Right ventricle myocardium superior (tissue), 1 donor: Measurements from ENCODE around the gene FAM9C. TPM values are rescaled to one million over a fixed set of nuclear protein-coding genes. Genes with fewer than 3 reads are reported as not detected.
"Not testable (repeated sequence)": the region's sequence is repeated elsewhere in the genome, so short reads cannot be mapped to it uniquely, and the experiment has no call there.

ENCODE experiments used
- ATAC-seq: fragments of 200-7000 bp; cut with Tn5 transposase; one replicate; pipeline ENCODE4 v1.9.1; 2020; ENCODE audit warnings: mild to moderate bottlenecking; ENCODE audit not compliant: poor library complexity
- DNase-seq: peaks from one replicate; pipeline ENCODE4 v3.0.0-alpha.2; 2020
- intact Hi-C: fragments of 100-400 bp; cut with DNase I; formaldehyde crosslinking; loops from one replicate; pipeline ENCODE4 v1.11.2; 2022
- long read RNA-seq: library from polyadenylated mRNA; unstranded; transcript quantifications from one replicate; pipeline ENCODE4 v2.0.0, GENCODE V29; 2021
- total RNA-seq: library from RNA; stranded (reverse); fragmentation: NEBNext Ultra II Directional; extraction: Animal tissue kit (Norgen Biotek cat#: 25700); gene quantifications from one replicate; pipeline ENCODE4 v1.2.1, GENCODE V29; 2021
- donor health status: DM: no; HTN: yes; CAD: no; lungs with severe emphysema.

Gene FAM9C
- 0.35 TPM for total RNA-seq
- long read RNA-seq, partial matches to known transcripts = 0 of 1 reads
- long read RNA-seq, other reads (novel, unspliced or antisense) = 0 of 1 reads

DNA sequence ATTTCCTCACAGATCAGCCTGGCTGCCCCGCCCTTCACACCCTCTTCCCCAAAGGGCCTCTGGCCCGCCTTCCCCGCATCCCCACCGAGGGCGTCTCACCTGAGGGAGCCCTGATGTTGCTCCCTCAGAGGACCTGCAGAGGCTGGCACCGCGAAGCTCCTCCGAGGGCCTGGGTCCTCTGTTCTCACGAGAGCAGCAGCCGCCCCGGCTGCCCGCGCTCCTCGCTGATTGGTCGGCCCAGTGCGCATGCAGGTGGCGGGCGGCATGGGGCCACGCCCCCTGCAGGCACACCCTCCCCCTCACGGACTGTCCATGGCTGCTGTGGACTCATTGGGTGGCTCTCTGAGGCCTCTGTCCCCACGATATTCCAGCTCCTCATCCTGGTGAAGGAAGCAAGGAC, at the start of gene FAM9C:
TSS of gene FAM9C (minus strand) at position 180 of the 400 bp plus-strand sequence. CDS start 831 bp downstream, outside the sequence.
- ATAC-seq (no peak), DNase-seq (no peak)
- intact Hi-C loops = no loop called here

DNA sequence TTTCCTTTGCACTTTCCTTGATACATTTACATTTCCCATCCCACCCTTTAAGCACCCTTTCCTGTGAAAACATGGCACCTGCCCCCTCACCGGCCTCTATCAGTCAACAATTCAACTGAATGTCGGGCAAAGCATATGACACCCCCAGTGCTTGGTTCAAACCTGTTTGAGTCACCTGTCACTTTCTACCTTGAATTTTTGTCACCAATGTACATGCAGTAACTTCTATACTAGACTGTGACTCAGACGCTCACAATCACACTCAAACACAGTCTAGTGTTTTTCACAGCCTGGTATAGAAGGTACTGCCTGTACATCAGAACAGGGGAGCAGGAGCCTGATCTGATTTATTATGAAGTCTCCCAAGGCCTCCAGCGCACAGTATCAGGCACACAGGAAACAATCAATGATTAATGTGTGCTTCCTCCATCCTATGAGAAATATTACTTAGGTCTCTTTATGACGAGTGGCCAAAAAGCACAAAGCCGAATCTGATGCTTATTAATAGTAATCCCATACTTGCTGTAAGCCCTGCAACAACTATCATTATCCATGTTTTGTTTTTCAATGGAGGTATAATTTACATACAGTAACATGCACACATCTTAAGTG, 49.2 kb upstream of the FAM9C start:
- intact Hi-C loops = no loop called here
- ATAC-seq (no peak), DNase-seq (no peak)

DNA sequence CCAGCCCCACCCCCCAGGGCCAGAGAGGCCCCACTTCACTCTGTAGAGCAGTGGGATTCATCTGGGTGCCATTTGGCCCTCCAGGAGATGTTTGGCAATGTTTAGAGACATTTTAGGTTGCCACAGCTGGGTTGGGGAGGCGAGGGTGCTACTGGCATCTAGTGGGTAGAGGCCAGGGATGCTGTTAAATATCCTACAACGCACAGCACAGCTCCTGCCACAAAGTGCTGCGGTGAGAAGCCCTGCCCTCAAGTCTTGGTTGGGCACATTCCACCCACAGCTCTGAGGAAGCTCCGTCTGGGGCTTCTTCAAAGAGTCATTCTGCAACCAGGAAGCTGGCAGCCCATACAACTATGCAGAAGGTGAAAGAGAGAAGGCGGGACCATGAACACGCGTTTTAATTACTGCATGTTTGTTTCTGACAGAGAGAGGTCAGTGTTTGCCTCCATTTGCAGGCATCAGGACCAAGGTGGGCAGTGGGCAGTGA, 48.1 kb upstream of the FAM9C start:
- intact Hi-C loops = no loop called here
- ATAC-seq (peak; percentile 46), DNase-seq (peak; percentile 49)

DNA sequence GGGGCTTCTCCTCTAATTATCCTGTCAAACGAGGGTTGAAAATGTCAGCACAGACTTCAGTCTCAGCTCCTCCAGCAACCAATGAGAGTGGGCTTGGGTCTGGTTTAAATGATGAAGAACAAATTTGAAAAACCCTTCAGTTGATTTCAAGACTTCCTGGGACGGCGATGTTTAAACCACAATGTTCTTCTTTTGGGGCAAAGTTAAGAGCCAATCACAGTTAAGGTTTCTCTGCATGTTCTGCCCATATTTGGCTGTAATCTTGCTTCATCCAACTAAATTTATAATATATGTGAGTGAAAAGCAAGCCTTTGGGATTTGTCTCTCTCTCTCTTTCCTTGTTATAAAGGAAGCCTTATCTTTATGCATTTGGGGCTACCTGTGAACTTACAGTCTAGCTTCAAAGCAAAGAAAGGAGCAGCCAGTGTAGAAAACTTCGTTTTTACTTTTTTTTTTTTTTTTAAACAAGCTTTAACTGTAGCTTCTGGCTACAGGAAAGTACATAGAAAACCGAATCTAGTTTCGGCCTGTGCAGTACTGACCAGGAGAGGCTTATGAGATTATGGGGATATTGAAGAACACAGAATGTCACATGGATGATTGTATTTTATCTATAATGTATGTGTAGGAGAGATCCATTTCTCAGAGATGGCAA, 46.8 kb upstream of the FAM9C start:
- intact Hi-C loops = no loop called here
- ATAC-seq (no peak), DNase-seq (no peak)

DNA sequence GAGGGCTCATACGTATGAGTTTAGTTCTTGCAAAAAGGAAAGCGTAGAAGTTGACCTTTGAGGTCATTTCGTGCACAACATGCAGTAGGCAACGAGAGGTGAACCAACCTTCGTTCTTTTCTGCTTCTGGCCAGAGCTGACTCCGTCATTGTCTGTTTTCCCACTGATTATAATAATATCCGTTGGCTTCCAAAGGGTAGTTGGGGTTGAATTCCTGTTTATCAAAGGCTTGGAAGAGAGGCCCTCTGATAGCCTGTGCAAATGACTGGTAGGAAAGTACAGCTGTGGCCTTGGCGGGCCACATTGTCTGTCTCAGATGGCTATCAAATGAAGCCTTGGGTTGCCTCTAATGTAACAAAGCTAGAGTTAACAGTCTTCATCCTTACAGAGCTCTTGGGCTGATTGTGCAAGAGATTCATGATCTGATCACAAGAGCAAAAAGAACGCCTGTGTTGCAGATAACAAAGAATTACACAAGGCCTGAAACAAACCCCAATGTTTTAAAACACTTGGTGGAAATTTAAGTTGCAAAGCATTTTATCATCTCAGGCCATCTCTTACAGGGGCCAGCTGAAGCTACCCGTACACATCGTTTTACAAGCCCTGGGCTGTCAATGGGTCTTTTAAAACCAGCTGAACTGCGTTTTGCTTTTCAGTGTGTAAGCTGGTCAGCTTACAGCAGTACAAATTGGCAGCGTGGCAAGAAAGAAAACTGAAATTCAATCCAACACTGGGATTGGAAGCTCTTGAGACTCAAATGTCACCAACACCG, 46.1 kb upstream of the FAM9C start:
- peak; percentile 68 for ATAC-seq
- DNase-seq = no peak
- intact Hi-C loops = no loop called here

DNA sequence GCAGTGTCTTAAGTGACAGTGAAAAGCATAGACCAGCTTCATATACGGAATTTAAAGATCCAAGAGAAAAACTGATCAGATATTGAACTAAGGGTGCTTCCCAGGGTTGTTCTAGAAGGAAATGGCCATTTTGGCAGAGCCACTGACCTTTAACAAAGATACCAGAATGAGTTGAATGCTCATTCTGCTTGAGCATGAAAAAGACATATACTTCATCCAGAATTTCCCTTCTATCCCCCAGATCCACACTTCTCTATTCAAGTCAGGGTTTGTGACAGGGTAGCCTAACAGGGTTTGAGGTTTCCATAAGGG, 45.6 kb upstream of the FAM9C start:
- intact Hi-C loops = no loop called here
- ATAC-seq = no peak
- no peak for DNase-seq

DNA sequence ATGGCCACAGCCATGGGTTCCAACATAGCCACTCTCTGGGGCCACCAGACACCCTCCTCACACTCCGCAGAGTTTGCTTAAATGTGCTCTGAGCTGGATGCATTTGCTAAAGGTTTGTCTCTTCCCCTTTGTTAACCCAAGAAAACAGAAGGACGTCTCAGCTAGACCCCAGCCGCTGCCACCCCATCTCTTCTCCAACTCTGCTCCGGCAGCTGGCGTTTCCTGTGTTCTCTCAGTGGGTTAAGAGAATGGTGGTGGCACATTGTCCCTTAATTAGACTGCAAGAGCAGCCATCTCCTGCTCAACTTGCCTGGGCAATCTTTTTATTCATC, 43.7 kb upstream of the FAM9C start:
- DNase-seq = no peak
- no peak for ATAC-seq
- intact Hi-C loops = no loop called here

DNA sequence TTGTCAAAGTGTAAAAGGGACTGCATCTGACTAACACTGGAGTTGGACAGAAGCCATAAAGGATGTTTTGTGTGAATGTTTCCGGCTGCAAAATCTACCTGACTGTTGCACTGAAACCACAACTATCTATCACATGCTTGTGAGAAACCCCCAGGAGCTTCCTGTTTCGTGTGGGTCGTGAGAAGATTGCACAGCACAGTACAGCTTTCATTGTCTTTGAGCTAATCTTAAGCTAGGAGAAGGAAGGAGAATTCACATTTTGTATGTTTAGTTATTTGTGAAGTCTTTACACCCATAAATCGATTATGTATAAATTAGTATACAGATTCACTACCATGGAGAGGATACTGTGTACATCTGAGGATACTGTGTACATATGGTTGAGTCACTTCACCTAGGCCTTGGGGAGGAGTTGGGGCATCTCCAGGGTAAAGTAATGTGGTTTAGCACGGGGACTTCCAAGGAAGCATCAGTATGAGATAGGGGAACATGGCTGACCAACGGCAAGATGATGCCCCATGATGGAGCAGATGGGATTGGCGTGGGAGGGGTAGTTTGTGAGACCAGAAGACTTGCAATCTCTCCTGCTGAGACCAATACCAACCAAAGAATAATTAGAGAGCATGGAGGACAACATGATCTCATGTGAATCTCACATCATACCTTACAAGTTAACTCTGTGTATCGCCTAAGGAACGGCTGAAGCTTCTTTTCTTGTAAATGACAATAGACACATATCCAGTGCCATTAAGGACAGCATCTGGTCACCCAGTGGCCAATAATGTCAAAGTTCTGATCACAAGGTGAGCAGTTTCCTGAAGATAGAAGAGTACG, 43.1 kb upstream of the FAM9C start:
- intact Hi-C loops = no loop called here
- no peak for ATAC-seq

DNA sequence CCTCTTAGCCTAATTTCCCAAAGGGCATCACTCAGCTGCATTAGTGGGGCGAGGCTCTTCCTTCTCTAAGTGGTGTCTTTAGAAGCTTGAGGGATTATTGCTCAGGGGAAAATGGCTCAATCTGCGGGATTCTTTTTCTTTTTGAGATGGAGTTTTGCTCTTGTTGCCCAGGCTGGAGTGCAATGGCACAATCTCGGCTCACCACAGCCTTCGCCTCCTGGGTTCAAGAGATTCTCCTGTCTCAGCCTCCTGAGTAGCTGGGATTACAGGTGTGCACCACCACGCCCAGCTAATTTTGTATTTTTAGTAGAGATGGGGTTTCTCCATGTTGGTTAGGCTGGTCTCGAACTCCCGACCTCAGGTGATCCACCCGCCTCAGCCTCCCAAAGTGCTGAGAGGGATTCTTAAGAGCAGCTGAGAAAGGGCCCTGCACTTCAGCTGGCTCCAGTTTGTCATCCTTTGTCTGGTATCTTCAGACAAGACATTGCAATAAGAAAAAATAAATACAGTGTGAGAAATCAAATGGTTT, 42.4 kb upstream of the FAM9C start:
- intact Hi-C loops, ATAC-seq, DNase-seq: not testable (repeated sequence)

More for the DNA sequence above, 43.1 kb upstream of the FAM9C start:
- DNase-seq = no peak

DNA sequence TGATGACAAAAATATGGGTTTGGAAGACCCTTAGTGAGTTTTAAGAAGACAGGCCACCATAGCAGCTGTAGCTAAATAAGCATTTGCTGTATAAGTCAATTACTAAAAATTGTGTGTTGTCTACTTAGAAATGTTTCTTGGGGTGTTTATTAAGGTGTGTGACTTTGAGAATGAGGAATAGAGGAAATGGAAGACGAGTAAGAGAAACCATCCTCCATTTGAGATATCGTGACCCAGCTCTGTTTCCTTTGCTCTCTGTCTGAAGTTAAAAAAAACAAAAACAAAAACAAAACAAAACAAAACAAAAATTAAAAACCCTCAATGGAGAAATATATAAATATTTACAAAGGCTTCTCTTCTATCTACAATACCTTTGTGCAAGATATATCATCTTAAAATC, 41.7 kb upstream of the FAM9C start:
- no peak for ATAC-seq
- intact Hi-C loops = no loop called here
- no peak for DNase-seq

DNA sequence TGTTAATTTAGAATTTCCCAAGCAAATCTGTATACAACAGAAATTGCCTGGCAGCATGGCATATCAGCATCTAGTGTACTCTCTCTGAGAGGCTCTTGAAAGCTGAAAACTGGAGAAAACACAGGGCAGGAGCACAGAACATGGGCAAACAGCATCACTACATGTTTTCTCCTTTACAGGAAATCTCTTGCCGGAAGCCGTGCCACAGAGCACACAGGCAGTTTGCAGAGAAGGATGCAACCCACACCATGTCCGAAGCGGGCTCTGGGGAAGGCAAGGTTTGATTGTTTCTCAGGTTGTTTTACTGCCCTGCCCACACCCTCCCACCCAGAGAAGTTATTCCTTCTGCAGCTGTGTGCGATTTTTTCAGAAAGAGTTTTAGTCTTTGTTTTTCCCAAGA, 41.1 kb upstream of the FAM9C start:
- intact Hi-C loops = no loop called here
- ATAC-seq (no peak), DNase-seq (no peak)

DNA sequence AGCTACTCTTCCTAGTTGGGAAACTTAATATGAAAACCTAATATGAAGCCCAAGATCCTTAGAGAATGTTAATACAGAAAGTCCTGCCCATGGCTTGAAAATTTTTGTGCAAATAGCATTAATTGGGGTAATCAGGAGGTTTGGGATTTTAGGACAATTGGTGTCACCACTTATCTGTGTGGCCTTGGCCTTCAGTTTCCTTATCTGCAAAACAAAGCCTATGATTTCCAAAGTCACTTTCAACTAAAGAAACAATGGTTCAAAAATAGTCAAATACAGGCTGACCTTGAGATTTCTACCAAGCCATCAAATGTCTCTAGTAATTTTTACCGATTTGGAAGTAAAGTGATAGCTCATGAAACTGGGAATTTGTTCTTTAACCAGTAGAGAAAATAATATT, 40.2 kb upstream of the FAM9C start:
- no peak for DNase-seq
- intact Hi-C loops = no loop called here
- no peak for ATAC-seq

DNA sequence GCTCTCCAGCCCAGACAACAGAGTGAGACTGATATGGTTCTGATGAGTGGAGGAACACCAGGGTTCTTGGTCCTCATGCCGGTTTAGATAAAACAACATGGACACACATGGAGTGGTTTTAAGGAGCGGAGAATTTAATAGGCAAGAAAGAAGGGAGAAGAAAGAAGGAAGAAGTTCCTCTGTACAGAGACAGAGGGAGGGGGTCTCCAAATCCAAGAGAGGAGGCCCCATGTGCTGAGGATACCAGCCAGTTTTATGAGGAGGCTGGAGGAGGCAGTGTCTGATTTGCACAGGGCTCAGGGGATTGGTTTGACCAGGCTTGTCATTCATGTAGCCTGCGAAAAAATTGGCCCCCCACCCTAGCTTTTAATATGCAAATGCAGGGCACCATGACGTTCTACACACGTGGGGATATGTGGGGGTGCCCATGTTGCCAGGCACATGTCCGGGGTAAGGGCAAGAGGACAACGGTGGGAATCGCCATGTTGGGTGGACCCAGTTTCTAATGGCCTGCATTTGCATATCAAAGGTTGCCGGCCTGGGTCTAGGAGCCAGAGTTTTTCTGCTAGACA, 39.4 kb upstream of the FAM9C start:
- intact Hi-C loops, ATAC-seq, DNase-seq: not testable (repeated sequence)

DNA sequence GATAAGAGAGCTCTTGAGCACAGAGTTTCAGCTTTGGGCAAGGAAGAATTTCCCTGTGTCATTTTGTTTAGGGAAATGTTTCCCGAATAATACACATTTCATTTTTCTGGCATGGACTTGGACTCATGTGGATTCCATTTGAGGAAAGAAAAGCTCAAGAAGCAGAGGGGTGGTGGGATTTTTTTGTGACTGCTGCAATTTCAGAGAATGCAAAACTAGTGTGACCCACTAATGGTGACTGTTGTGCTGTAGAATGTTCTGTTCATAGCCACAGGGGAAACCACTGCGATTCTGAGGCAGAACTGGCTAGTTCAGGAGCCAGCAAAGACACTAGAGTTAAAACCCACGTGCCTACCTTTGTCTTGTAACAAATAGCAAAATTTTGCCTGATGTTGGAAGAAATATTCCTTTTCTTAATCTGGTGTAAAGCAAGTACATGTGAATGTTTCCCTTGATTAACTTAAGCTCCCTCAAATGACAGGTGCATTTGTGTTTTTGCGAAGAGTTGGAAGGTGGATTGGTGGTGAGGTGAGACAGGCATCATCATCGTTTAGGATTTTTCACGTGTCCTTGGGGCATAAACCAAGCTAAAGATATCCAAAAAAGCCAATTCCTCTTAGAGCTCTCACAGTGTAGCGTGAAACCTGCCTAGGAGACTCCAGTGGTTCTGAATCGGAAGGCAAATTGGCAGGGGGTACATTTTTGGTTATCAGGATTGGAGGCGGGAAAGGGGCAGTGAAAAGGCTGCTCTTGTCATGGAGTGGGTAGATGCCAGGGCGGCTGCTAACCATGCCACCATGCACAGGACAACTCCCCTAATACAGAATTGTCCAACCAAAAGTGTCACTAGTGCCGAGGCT, 38.0 kb upstream of the FAM9C start:
- intact Hi-C loops = no loop called here
- ATAC-seq (no peak), DNase-seq (no peak)

DNA sequence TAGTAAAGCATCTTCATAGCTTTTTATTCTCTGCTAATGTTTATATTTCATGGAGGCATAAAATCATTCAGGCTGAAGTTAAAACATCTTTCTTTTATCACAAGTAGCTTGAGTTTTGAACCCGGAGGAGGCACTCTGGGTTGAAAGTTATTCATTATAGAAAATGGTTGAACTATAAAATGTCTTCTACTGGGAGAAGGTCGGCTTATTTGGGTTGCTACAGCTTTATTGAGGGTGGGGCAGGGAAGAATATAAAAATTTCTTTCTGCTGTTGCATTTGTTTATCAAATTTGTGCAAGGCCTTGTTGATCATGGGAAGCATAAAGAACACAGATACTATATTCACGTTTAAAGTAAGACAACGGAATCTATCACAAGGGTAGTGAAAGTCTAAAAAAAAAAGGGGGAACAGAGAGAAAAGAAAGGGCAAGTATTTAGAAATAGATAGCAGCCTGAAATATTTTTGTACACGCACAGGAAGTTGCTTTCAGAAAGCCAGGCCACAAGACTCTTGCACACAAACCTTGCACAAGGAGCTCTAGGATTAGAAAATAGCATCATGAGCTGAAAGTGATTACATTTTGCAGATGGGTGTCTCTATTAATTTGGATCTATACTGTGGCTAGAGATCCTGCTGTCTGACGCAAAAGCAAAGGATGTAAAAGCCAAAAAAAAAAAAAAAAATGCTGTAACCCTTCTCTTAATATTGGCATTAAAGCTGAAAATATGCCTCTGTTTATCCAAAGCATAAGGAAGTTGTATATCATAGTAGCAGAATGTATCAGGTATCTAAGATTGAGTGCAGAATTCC, 37.2 kb upstream of the FAM9C start:
- no peak for DNase-seq
- ATAC-seq = peak; percentile 36
- intact Hi-C loops = no loop called here

DNA sequence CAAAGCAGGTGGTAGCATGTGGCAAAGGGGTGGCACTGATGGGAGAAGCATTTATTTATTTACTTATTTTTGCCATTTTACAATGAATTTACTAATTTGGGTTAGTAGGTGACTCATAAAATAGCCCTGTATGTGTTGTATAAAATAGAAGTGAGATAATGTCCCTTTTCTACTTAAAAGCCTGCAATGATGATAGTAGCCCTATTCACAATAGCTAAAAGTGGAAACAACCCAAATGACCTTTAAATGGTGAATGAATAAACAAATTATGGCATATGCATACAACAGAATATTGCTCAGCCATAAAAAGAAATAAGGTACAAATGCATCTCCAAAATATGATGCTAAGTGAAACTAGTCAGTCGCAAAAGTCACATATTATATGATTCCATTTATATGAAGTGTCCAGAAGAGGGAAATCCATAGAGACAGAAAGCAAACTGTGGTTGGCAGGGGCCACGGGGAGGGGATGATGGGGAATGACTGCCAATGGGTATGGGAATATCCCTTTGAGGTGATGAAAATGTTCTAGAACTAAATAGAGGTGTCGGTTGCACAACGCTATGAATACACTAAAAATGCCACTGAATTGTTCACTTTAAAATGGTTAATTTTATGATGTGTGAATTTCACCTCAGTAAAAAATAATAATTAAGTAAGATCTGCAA, 35.8 kb upstream of the FAM9C start:
- intact Hi-C loops = no loop called here
- DNase-seq = no peak
- ATAC-seq = no peak
